Gastrocnemius medialis (tissue), 4 donors: ENCODE measurements around the gene SLC25A41. TPM values are rescaled to one million over a fixed set of nuclear protein-coding genes. Genes with fewer than 3 reads are reported as not detected.

Experiments used
- ATAC-seq, 2 donors: fragments of 150-250 bp; one replicate each; pipeline ENCODE4 v1.9.1; 2016
- DNase-seq, 2 donors: peaks; one replicate each; pipeline ENCODE4 v3.0.0-alpha.2; 2019
- H3K27ac ChIP-seq, 4 donors: fragments of 200-600 bp; sonication (generic); 1 replicate in 1 of 4; 2 replicates in 3 of 4; pipeline ENCODE4 v1.5.1; 2016 to 2018; ENCODE audit warnings: mild to moderate bottlenecking in 2 of 4, moderate library complexity in 1 of 4
- H3K27me3 ChIP-seq, 3 donors: fragments of 200-600 bp; sonication (generic) in 2 of 3; 1 replicate in 1 of 3; 2 replicates in 2 of 3; pipeline versions ENCODE4 v1.5.1 to v1.6.0; 2016 to 2019; ENCODE audit warnings: mild to moderate bottlenecking in 1 of 3, moderate library complexity in 1 of 3
- H3K36me3 ChIP-seq, 2 donors: fragments of 200-600 bp; sonication (generic) in 1 of 2; one replicate each; pipeline ENCODE4 v1.5.1; 2017 to 2018
- H3K4me1 ChIP-seq, 2 donors: fragments of 200-600 bp; sonication (generic) in 1 of 2; one replicate each; pipeline ENCODE4 v1.5.1; 2016 to 2017; ENCODE audit warnings: mild to moderate bottlenecking in 2 of 2
- H3K4me3 ChIP-seq, 4 donors: fragments of 200-600 bp; sonication (generic) in 3 of 4; 1 replicate in 1 of 4; 2 replicates in 3 of 4; pipeline ENCODE4 v1.5.1; 2016 to 2019; ENCODE audit warnings: mild to moderate bottlenecking in 2 of 4
- H3K9me3 ChIP-seq, 3 donors: fragments of 200-600 bp; sonication (generic) in 2 of 3; 1 replicate in 1 of 3; 2 replicates in 2 of 3; pipeline ENCODE4 v1.5.1; 2016 to 2019
- POLR2A ChIP-seq, 2 donors: fragments of 450-650 bp; IDR thresholded peaks; one replicate each; pipeline ENCODE4 v1.6.1; 2017; ENCODE audit warnings: antibody characterized with exemption in 2 of 2, mild to moderate bottlenecking in 2 of 2, moderate library complexity in 2 of 2
- in situ Hi-C, 4 donors: fragments of 200-750 bp; cut with MboI; loops; one replicate each; pipeline versions ENCODE4 v1.15.0 to v1.8.0; 2017; ENCODE audit warnings: low sequenced_read_pairs in 4 of 4
- intact Hi-C: fragments of 100-400 bp; cut with DNase I; formaldehyde crosslinking; loops from one replicate; pipeline ENCODE4 v1.15.1; 2023; ENCODE audit warnings: low total_unique reads
- total RNA-seq, 4 donors: library from RNA; depleted of rRNA; stranded (reverse); fragments of >200 nt; gene quantifications; one replicate each; pipeline versions ENCODE4 v1.1.0 to v1.2.3, GENCODE V29; 2016
- TF ChIP-seq, protein P1 (sequence below), 5 experiments: fragments of 450-650 bp in 3 of 5; fragments of 200-600 bp in 2 of 5; sonication (generic) in 2 of 5; IDR thresholded peaks in 4 of 5; conservative IDR thresholded peaks in 1 of 5; 1 replicate in 4 of 5; 2 replicates in 1 of 5; pipeline ENCODE4 v1.5.1; 2016 to 2019; ENCODE audit warnings: antibody characterized with exemption in 5 of 5, mild to moderate bottlenecking in 3 of 5, moderate library complexity in 3 of 5

Gene SLC25A41
- total RNA-seq, 4 donors from 2014 or later: 0.42 TPM; not detected in 3

DNA sequence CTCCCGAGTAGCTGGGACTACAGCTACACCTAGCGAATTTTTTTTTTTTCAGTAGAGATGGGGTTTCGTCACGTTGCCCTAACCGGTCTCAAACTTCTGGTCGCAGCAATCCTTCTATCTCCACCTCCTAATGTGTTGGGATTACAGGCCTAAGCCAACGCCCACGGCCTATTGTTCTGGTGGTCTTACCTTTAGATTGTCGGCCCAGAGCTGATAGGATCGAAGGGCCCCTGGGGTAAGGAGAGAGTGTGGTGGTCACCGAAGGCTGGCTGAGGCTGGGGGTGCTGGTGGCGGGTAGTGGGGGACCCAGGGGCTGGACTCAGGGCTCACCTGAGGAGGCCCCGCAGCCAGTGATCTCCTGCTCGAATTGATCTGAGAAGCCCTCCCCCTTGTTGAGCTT lies 37.5 kb upstream of the SLC25A41 start:
- intact Hi-C loops (no loop called here), in situ Hi-C loops (no loop called here)
- Histone ChIP-seq H3K4me3 (no peak overlapping the region), H3K36me3 (no peaks in the 10 kb centered on the region), H3K9me3 (no peaks in the 10 kb centered on the region), H3K27me3 (peaks cover 17 to 22% (median 19%) of the 10 kb centered on the region in 3 donors), H3K4me1 (no peaks in the 10 kb centered on the region), H3K27ac (no peak overlapping the region)
- no peak for TF ChIP-seq POLR2A (IDR thresholded peaks at IDR 0.05)
- TF ChIP-seq, protein P1, sequence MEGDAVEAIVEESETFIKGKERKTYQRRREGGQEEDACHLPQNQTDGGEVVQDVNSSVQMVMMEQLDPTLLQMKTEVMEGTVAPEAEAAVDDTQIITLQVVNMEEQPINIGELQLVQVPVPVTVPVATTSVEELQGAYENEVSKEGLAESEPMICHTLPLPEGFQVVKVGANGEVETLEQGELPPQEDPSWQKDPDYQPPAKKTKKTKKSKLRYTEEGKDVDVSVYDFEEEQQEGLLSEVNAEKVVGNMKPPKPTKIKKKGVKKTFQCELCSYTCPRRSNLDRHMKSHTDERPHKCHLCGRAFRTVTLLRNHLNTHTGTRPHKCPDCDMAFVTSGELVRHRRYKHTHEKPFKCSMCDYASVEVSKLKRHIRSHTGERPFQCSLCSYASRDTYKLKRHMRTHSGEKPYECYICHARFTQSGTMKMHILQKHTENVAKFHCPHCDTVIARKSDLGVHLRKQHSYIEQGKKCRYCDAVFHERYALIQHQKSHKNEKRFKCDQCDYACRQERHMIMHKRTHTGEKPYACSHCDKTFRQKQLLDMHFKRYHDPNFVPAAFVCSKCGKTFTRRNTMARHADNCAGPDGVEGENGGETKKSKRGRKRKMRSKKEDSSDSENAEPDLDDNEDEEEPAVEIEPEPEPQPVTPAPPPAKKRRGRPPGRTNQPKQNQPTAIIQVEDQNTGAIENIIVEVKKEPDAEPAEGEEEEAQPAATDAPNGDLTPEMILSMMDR (IDR thresholded peaks at IDR 0.05 in 4 of 5, conservative IDR thresholded peaks at IDR 0.05 in 1 of 5): no peak
- ATAC-seq (no peak), DNase-seq (no peak)

DNA sequence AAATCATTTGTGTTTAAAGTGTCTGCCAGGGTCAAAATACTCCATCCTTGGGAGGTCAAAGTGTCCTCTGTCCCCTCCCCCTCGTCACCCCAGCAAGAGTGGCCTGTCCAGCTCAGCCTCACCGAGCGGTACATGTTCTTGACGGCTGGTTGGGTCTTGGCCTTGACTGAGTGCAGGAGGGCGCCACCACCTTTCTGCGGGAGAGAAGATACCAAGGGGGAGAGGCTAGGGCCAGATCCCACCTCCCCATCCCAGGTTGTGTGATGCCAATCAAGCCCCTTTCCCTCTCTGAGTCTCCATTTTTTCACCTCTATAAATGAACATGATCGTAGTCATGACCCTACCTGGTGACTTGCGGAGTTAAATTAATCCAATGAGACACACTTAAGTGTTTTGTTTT lies 36.6 kb upstream of the SLC25A41 start:
- ATAC-seq (no peak), DNase-seq (no peak)
- Histone ChIP-seq H3K36me3 (no peaks in the 10 kb centered on the region), H3K9me3 (no peaks in the 10 kb centered on the region), H3K27me3 (peaks cover 11 to 15% (median 14%) of the 10 kb centered on the region in 3 donors), H3K27ac (no peak overlapping the region), H3K4me1 (no peaks in the 10 kb centered on the region), H3K4me3 (no peak overlapping the region)
- in situ Hi-C loops (no loop called here), intact Hi-C loops (no loop called here)
- no peak for TF ChIP-seq POLR2A (IDR thresholded peaks at IDR 0.05)
- TF ChIP-seq, protein P1 (IDR thresholded peaks at IDR 0.05 in 4 of 5, conservative IDR thresholded peaks at IDR 0.05 in 1 of 5): no peak

DNA sequence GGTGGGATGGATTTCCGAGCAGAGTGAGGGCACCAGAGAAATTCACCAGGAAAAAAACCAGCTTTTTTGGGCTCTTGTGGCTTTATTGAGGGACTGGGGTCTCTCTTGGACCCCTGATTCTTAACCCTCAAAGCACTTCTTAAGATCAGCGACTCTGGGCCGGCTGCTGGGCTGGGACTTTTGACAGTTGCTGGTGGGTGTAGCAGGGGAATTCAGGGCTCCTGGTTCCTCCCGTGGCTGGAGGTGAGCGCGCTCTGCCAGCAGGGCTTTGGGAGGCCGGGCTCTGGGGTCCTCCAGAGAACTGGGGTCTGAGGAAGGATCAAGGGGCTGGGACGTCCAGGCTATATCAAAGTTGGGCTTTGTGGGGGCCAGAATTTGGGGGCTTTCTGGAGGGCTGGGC lies 33.8 kb upstream of the SLC25A41 start:
- Histone ChIP-seq H3K4me3 (no peak overlapping the region), H3K9me3 (no peaks in the 10 kb centered on the region), H3K27ac (no peak overlapping the region), H3K4me1 (no peaks in the 10 kb centered on the region), H3K36me3 (no peaks in the 10 kb centered on the region), H3K27me3 (peaks cover 22 to 27% (median 22%) of the 10 kb centered on the region in 3 donors)
- ATAC-seq (no peak), DNase-seq (no peak)
- intact Hi-C loops: no loop called here
- in situ Hi-C loops: no loop called here
- no peak for TF ChIP-seq POLR2A (IDR thresholded peaks at IDR 0.05)

DNA sequence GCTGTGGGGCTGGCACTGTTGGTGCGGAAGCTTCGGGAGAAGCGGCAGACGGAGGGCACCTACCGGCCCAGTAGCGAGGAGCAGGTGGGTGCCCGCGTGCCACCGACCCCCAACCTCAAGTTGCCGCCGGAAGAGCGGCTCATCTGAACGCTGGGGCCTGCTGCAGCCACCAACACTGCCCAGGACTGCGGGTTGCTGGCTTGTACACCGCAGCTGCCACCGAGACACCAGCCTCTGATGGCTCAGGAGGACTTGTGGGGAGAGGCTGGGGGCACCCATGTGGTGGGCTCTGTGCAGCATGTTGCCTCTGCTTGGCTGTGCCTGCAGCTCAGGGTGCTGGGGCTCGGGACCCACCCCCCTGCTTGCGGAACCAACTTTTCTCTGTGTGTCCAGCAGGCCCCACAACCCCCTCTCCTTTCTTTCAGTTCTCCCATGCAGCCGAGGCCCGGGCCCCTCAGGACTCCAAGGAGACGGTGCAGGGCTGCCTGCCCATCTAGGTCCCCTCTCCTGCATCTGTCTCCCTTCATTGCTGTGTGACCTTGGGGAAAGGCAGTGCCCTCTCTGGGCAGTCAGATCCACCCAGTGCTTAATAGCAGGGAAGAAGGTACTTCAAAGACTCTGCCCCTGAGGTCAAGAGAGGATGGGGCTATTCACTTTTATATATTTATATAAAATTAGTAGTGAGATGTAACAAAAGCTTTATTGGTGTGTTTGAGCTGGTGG lies 33.1 kb upstream of the SLC25A41 start:
- intact Hi-C loops (no loop called here), in situ Hi-C loops (no loop called here)
- Histone ChIP-seq H3K27ac (no peak overlapping the region), H3K4me1 (no peaks in the 10 kb centered on the region), H3K36me3 (no peaks in the 10 kb centered on the region), H3K9me3 (no peaks in the 10 kb centered on the region), H3K27me3 (peaks cover 22 to 27% (median 23%) of the 10 kb centered on the region in 3 donors), H3K4me3 (no peak overlapping the region)
- ATAC-seq (no peak), DNase-seq (no peak)
- TF ChIP-seq, protein P1 (IDR thresholded peaks at IDR 0.05 in 4 of 5, conservative IDR thresholded peaks at IDR 0.05 in 1 of 5): no peak
- no peak for TF ChIP-seq POLR2A (IDR thresholded peaks at IDR 0.05)

DNA sequence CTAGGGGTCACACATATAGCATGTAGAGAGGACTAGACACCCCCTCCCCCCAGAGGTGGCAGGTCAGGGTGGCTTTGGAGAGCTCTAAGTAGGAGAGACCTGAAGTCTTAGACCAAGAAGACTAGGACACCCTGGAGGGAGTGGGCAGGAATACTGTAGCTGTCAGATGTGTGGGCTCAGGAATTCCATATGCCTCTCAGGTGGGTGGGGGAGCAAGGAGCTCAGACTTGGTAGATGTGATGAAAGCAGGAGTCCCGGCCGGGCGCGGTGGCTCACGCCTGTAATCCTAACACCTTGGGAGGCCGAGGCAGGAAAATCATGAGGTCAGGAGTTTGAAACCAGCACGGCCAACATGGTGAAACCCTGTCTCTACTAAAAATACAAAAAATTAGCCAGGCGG lies 32.1 kb upstream of the SLC25A41 start:
- intact Hi-C loops (no loop called here), in situ Hi-C loops (no loop called here)
- ATAC-seq: no peak
- peaks cover 22 to 27% (median 23%) of the 10 kb centered on the region in 3 donors for H3K27me3 ChIP-seq
- peaks cover 0 to 4% of the 10 kb centered on the region in 2 donors for H3K4me1 ChIP-seq
- H3K4me3 ChIP-seq: no peak overlapping the region
- no peaks in the 10 kb centered on the region for H3K9me3 ChIP-seq
- no peak overlapping the region for H3K27ac ChIP-seq
- no peaks in the 10 kb centered on the region for H3K36me3 ChIP-seq
- TF ChIP-seq POLR2A (IDR thresholded peaks at IDR 0.05): no peak
- TF ChIP-seq, protein P1 (IDR thresholded peaks at IDR 0.05 in 4 of 5, conservative IDR thresholded peaks at IDR 0.05 in 1 of 5): no peak
- DNase-seq: no peak
